ENCODE data around the gene SLC44A5. TPM values are rescaled to one million over a fixed set of nuclear protein-coding genes. Genes with fewer than 3 reads are reported as not detected.
"Not testable (repeated sequence)": the region's sequence is repeated elsewhere in the genome, so short reads cannot be mapped to it uniquely, and the experiment has no call there.

Gene SLC44A5
- total RNA-seq, 1 experiment from 2014 or later, result 5.9 TPM

DNA sequence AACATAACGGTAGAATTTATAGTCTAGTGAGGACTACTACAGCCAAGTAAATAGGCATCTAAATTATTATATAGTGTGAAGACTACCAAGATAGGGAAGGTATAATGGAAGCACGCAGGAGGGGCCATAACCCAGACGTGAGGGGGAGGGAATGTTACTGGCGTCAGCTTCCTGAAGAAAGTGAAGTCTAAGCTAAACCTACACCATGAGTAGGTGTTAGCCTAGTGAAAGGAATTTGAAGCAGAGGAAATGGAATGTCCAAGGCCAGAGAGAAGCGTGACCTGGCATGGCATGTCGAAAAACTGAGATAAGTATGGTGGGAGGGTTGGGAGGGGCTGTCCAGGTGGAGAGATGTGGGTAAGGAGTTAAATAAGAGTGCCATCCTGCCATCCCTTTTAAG, 140.5 kb downstream of the SLC44A5 start:
- no peak for DNase-seq (ENCODE audit: extremely low read depth, low read depth)

DNA sequence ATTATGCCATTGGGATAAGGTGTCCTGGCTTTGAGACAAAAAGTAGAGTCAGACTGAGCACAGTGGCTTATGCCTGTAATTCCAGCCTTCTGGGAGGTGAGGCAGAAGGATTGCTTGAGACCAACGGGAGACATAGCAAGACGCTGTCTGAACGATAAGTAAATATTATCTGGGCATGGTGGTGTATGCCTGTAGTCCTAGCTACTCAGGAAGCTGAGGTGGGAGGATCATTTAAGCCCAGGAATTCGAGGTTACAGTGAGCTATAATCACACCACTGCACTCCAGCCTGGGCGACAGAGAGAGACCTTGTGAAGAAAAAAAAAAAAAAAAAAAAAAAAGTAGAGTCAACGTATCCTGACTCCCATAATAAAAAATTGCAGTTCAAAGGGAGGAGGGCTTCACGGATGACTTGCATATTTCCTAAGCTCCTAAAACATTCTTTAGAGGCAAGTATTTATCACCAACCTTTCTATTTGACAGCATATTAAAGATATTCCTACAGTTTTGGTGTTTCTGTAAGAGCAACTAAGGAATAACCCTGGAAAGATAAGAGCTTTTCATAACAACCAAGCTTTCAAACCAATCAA, 141.2 kb downstream of the SLC44A5 start:
- no peak for DNase-seq (ENCODE audit: extremely low read depth, low read depth)

- DNase-seq (ENCODE audit: extremely low read depth, low read depth), result no peak
Measured at GRCh38 chr1:75461808-75462325, 149.0 kb downstream of the SLC44A5 start.

- no peak for DNase-seq (ENCODE audit: extremely low read depth, low read depth)
Measured at GRCh38 chr1:75449998-75450397, 160.9 kb downstream of the SLC44A5 start.

DNA sequence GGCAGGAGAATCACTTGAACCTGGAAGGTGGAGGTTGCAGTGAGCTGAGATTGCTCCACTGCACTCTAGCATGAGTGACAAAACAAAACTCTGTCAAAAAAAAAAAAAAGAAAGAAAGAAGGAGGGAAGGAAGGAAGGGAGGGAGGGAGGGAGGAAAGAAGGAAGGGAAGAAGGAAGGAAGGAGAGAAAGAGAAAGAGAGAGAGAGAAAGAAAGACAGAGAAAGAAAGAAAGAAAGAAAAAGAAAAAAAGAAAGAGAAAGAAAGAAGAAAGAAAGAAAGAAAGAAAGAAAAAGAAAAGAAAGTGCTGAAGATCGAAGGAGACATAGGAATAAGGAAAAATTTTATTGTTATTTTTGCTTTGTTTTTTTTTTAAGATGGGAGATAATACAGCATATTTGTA, 166.7 kb downstream of the SLC44A5 start:
- no peak for DNase-seq (ENCODE audit: extremely low read depth, low read depth)

GRCh38 chr1:75440274-75440673, 170.6 kb downstream of the SLC44A5 start:
- DNase-seq (ENCODE audit: extremely low read depth, low read depth), result no peak

DNA sequence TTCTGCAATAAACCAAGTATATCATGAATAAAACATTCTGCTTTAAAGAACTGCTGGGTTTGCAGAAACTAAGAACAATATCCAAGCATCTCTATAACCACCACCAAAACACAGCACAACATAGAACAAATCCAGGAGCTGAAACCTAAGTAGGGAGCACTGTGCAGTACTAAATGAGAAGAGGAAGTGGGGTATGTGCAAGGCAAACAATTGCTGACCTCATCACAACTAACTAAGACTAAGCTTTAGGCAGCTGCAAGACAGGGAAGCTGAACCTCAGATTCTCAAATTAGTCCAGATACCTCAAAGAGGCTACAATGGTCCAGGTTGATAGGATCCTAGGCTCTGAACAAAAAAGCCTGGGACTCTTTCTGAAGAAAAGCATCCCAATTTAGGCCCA, 172.6 kb downstream of the SLC44A5 start:
- no peak for DNase-seq (ENCODE audit: extremely low read depth, low read depth)

DNA sequence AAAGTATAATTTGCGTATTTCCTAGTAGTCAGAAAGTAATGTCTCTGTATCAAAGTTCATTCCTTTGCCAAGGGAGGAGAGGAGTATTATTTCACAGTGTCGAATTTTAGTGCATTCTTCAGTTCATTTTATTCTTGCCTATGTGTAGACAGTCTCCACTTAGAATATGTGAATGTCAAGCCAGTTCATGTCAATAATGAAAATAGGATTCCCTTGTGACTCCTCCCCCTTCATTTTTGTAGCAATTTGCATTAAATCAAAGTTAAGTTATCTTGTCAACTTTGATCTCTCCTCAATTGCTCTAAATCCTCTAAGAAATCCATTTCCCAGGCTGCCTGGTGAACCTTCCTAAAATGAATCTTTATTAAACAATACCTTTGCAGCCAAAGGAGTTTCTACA, 179.1 kb downstream of the SLC44A5 start:
- no peak for DNase-seq (ENCODE audit: extremely low read depth, low read depth)

DNA sequence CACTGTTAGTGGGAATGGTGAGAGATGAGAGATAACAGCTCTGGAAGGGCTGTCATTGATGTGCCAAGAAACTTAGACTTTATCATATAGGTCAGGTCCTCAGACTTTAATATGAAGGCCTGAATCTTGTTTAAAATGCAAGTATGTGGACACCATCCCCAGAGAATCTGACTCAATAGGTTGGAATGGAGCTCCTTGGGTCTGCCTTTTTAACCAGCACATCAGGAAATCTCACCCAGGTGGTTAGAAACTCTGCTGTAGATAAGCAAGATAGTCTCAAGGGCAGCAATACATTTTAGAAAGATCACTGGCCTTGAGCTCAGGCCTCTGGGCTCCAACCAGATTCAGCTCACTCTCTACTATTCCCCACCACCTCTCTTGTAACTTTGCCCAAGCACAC, 180.4 kb downstream of the SLC44A5 start:
- DNase-seq (ENCODE audit: extremely low read depth, low read depth), result no peak

GRCh38 chr1:75426688-75427087, 184.2 kb downstream of the SLC44A5 start:
- no peak for DNase-seq (ENCODE audit: extremely low read depth, low read depth)

GRCh38 chr1:75425001-75425650, 185.8 kb downstream of the SLC44A5 start:
- no peak for DNase-seq (ENCODE audit: extremely low read depth, low read depth)

- no peak for DNase-seq (ENCODE audit: extremely low read depth, low read depth)
Measured at GRCh38 chr1:75423616-75424015, 187.3 kb downstream of the SLC44A5 start.

DNA sequence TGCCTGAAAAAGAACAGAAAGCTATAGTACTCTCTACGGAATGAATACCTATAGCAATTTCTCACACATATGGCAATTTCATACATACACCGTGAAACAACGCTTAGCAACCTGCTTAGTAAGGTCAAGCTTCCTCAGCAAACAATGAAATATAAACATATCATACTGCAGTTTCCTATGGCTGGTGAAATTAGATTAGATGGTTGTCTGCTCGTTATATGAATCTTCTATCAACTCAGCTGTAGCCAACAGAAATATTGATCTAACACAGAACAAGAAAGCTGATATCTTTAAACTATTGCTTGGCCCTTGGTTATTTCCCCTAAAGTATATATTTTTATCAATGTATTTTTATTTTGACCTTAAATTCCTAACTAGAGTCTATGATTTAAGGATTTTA, 187.8 kb downstream of the SLC44A5 start:
- DNase-seq (ENCODE audit: extremely low read depth, low read depth), result no peak

DNA sequence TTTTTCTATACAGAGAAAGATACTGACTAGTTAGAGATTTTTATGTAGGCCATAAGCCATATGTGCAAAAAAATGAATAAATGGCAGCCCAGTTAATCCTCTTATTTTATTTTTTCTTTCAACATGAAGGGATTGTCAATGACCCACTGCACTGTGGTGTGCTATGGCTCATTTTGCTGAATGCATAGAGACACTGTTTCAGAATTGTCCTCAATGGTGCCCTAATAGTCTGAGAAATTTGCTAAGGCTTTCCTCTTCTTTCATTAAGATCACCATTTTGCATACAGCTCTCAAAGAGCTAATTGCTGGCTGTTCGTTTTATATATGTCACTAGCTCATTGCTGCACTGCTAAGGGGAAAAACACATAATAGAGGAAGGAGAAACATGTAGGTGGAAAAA, 189.5 kb downstream of the SLC44A5 start:
- DNase-seq (ENCODE audit: extremely low read depth, low read depth), result no peak

DNA sequence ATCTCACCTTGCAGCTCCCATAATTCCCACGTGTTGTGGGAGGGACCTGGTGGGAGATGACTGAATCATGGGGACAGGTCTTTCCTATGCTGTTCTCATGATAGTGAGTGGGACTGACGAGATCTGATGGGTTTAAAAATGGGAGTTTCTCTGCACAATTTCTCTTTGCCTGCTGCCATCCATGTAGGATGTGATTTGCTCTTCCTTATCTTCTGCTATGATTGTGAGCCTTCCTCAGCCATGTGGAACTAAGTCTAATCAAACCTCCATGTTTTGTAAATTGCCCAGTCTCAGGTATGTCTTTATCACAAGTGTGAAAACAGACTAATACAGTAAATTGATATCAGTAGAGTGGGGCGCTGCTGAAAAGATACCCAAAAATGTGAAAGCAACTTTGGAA, 195.7 kb downstream of the SLC44A5 start:
- no peak for DNase-seq (ENCODE audit: extremely low read depth, low read depth)

- no peak for DNase-seq (ENCODE audit: extremely low read depth, low read depth)
Measured at GRCh38 chr1:75412616-75413015, 198.3 kb downstream of the SLC44A5 start.

DNA sequence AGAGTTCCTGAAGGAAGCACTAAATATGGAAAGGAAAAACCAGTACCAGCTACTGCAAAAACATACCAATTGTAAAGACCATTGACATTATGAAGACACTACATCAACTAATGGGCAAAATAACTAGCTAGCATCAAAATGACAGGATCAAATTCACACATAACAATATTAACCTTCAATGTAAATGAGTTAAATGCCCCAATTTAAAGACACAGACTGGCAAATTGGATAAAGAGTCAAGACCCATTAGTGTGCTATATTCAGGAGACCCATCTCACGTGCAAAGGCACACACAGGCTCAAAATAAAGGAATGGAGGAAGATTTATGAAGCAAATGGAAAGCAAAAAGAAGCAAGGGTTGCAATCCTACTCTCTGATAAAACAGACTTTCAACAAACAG, 206.2 kb downstream of the SLC44A5 start:
- DNase-seq (ENCODE audit: extremely low read depth, low read depth), result not testable (repeated sequence)

DNA sequence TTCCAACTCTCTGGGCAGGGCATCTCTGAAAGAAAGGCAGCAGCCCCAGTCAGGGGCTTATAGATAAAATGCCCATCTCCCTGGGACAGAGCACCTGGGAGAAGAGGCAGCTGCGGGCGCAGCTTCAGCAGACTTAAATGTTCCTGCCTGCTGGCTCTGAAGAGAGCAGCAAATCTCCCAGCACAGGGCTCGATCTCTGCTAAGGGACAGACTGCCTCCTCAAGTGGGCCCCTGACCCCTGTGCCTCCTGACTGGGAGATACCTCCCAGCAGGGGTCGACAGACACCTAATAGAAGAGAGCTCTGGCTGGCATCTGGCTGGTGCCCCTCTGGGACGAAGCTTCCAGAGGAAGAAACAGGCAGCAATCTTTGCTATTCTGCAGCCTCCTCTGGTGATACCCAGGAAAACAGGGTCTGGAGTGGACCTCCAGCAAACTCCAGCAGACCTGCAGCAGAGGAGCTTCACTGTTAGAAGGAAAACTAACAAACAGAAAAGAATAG, 207.7 kb downstream of the SLC44A5 start:
- not testable (repeated sequence) for DNase-seq (ENCODE audit: extremely low read depth, low read depth)

DNA sequence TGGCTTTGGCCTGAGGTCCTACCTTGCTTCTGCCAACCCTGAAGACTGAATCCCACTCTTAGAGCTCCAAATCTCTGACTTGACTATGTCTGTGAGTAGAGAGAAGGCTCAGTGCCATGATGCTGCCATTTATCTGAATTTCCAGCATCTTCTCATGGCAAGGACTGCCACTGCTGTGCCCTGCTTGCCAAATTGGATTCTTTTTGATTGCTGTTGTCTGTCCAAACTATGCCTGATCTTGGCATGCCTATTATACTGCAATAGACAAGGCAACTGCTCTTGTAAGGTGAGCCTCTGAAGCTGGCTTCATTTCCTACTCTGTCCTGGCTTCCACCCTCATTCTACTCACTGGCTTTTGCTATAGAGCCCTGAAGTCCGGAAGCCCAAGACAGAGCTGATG, 210.2 kb downstream of the SLC44A5 start:
- no peak for DNase-seq (ENCODE audit: extremely low read depth, low read depth)

DNA sequence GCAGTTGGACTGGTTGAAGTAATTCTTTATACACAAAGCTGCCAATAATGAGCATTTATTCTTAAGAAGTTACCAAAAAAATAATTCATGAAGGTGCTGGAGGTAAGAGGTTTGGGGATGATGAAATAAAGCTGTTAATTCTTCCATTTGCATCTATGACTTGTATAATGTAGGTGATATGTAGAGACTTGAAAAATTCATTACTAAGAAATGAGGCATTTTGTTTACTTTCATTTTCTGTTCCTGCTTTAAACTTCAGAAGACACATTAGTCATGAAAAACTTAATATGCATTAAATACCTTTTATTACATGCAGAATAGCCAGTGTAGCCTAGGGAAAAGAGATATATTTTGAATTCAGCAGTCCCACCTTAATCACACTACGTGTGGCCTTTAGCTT, 214.2 kb downstream of the SLC44A5 start:
- DNase-seq (ENCODE audit: extremely low read depth, low read depth), result no peak

GRCh38 chr1:75396260-75396659, 214.7 kb downstream of the SLC44A5 start:
- DNase-seq (ENCODE audit: extremely low read depth, low read depth), result no peak

- DNase-seq (ENCODE audit: extremely low read depth, low read depth), result no peak
Measured at GRCh38 chr1:75394386-75395139, 216.4 kb downstream of the SLC44A5 start.

All from NCI-H460 (cell line).